B cell (primary cell): ENCODE measurements around the gene KLRC2. TPM values are rescaled to one million over a fixed set of nuclear protein-coding genes. Genes with fewer than 3 reads are reported as not detected.
"Not testable (repeated sequence)": the region's sequence is repeated elsewhere in the genome, so short reads cannot be mapped to it uniquely, and the experiment has no call there.

ENCODE experiments used
- ATAC-seq: fragments of 200-7000 bp; cut with Tn5 transposase; one replicate; pipeline ENCODE4 v1.10.0; 2021; ENCODE audit warnings: low read depth, mild to moderate bottlenecking, moderate number of reproducible peaks, moderate library complexity
- CTCF ChIA-PET: fragments of 350-600 bp; sonication (Branson Sonifier 250); formaldehyde crosslinking; loops from one replicate; lab custom pipeline; 2021; ENCODE audit warnings: antibody characterized with exemption, inconsistent platforms; lab: Charles Lee
- POLR2A ChIA-PET: fragments of 350-600 bp; sonication (Branson Sonifier 250); formaldehyde crosslinking; loops from one replicate; lab custom pipeline; 2021; ENCODE audit warnings: antibody characterized with exemption; lab: Charles Lee
- DNase-seq: peaks from one replicate; pipeline ENCODE4 v3.0.0; 2013
- H2AFZ ChIP-seq: 2 replicates; pipeline ENCODE4 v1.6.1; 2012; ENCODE audit warnings: mild to moderate bottlenecking, low read depth, low read length; ENCODE audit not compliant: insufficient read depth, poor library complexity, severe bottlenecking
- H3K27ac ChIP-seq, 2 donors: 1 replicate in 1 of 2; 2 replicates in 1 of 2; pipeline ENCODE4 v1.5.1; 2012 to 2013; ENCODE audit warnings: low read length in 2 of 2, mild to moderate bottlenecking in 2 of 2, moderate library complexity in 1 of 2
- H3K27me3 ChIP-seq, 4 experiments: fragments of 200-600 bp in 1 of 4; sonication (generic) in 1 of 4; replicated peaks in 1 of 4; 1 replicate in 2 of 4; 2 replicates in 2 of 4; pipeline versions ENCODE4 v1.6.1 to v1.7.0; 2013 to 2016; ENCODE audit warnings: low read length in 3 of 4, mild to moderate bottlenecking in 2 of 4, mixed read lengths in 1 of 4, moderate library complexity in 1 of 4; ENCODE audit not compliant: insufficient read depth in 4 of 4, control insufficient read depth in 3 of 4; ENCODE audit errors: control extremely low read depth in 1 of 4
- H3K36me3 ChIP-seq, 2 experiments: replicated peaks in 1 of 2; 1 replicate in 1 of 2; 2 replicates in 1 of 2; pipeline versions ENCODE4 v1.6.1 to v1.7.1; 2013; ENCODE audit warnings: low read length in 1 of 2; ENCODE audit not compliant: insufficient read depth in 2 of 2, control insufficient read depth in 1 of 2; ENCODE audit errors: control extremely low read depth in 1 of 2, extremely low read depth in 1 of 2
- H3K4me1 ChIP-seq, 2 donors: fragments of 200-600 bp in 1 of 2; sonication (generic) in 1 of 2; 1 replicate in 1 of 2; 2 replicates in 1 of 2; pipeline versions ENCODE4 v1.5.1 to v1.6.1; 2013 to 2017; ENCODE audit warnings: low read length in 2 of 2; ENCODE audit not compliant: control insufficient read depth in 2 of 2, insufficient read depth in 2 of 2
- H3K4me2 ChIP-seq: replicated peaks from 2 replicates; pipeline ENCODE3; 2012; ENCODE audit warnings: mild to moderate bottlenecking, low read depth, low read length; ENCODE audit not compliant: poor library complexity, severe bottlenecking
- H3K4me3 ChIP-seq, 5 experiments: fragments of 200-600 bp in 1 of 5; sonication (generic) in 1 of 5; 1 replicate in 3 of 5; 2 replicates in 2 of 5; pipeline versions ENCODE4 v1.5.1 to v1.7.0; 2011 to 2016; ENCODE audit warnings: low read length in 4 of 5, mild to moderate bottlenecking in 4 of 5, low read depth in 2 of 5, control low read depth in 1 of 5, moderate library complexity in 1 of 5; ENCODE audit not compliant: insufficient read depth in 1 of 5; ENCODE audit errors: control extremely low read depth in 1 of 5, extremely low read depth in 1 of 5
- H3K79me2 ChIP-seq: fragments of 200-600 bp; sonication (generic); one replicate; pipeline ENCODE4 v1.6.0; 2016; ENCODE audit warnings: low read length; ENCODE audit not compliant: control insufficient read depth, insufficient read depth
- H3K9ac ChIP-seq: fragments of 200-600 bp; sonication (generic); 2 replicates; pipeline ENCODE4 v1.6.1; 2017; ENCODE audit warnings: mild to moderate bottlenecking, low read length, moderate library complexity
- H3K9me3 ChIP-seq, 3 donors: one replicate each; pipeline versions ENCODE4 v1.6.1 to v1.7.1; 2013; ENCODE audit warnings: low read length in 2 of 3; ENCODE audit not compliant: control insufficient read depth in 2 of 3, insufficient read depth in 1 of 3; ENCODE audit errors: control extremely low read depth in 1 of 3
- H4K20me1 ChIP-seq: 2 replicates; pipeline ENCODE4 v1.6.0; 2012; ENCODE audit warnings: mild to moderate bottlenecking, low read length; ENCODE audit not compliant: insufficient read depth, control insufficient read depth, poor library complexity, severe bottlenecking
- H3K27ac Mint-ChIP-seq: one replicate; pipeline ENCODE4 v1.8.0; 2021; ENCODE audit warnings: mixed read lengths
- H3K27me3 Mint-ChIP-seq: one replicate; pipeline ENCODE4 v1.8.0; 2021; ENCODE audit warnings: mixed read lengths
- H3K4me1 Mint-ChIP-seq: one replicate; pipeline ENCODE4 v1.8.0; 2021; ENCODE audit warnings: mixed read lengths
- H3K4me3 Mint-ChIP-seq: one replicate; pipeline ENCODE4 v1.8.0; 2021; ENCODE audit warnings: mixed read lengths
- H3K9me3 Mint-ChIP-seq: one replicate; pipeline ENCODE4 v1.8.0; 2022; ENCODE audit warnings: mixed read lengths; ENCODE audit not compliant: insufficient read depth
- EZH2 ChIP-seq: IDR thresholded peaks from 2 replicates; pipeline ENCODE4 v1.6.1; 2012; ENCODE audit warnings: borderline replicate concordance, low read depth, mild to moderate bottlenecking, moderate library complexity, low read length; ENCODE audit not compliant: insufficient read depth, poor library complexity, severe bottlenecking
- WGBS: methylation state at CpG from one replicate; pipeline ENCODE4 v1.1.5; 2013; ENCODE audit warnings: missing lambda C conversion rate; ENCODE audit not compliant: insufficient coverage; 5-methylcytosine and 5-hydroxymethylcytosine counted together
- intact Hi-C: fragments of 100-400 bp; cut with micrococcal nuclease; formaldehyde crosslinking; loops from one replicate; pipeline ENCODE4 v1.10.0; 2022
- polyA plus RNA-seq: library from polyadenylated mRNA; depleted of rRNA; stranded (reverse); fragments of >200 nt; gene quantifications from 2 replicates; pipeline ENCODE4 v1.2.3, GENCODE V29; 2012
- total RNA-seq, 2 donors: library from RNA; stranded (reverse); fragments of 120-200 nt in 1 of 2; gene quantifications; 1 replicate in 1 of 2; 2 replicates in 1 of 2; pipeline versions ENCODE4 v1.2.3 to v1.2.4, GENCODE V29; 2013 to 2022
- TF ChIP-seq, protein P1 (sequence below): fragments of 200-600 bp; IDR thresholded peaks from one replicate; pipeline ENCODE4 v1.8.0; 2022; ENCODE audit warnings: antibody characterized with exemption, mild to moderate bottlenecking

Gene KLRC2
- total and polyA plus RNA-seq, 2 donors (not counting 1 experiment from before 2014, with no cell fraction given) = 0.21 to 0.59 TPM

GRCh38 chr12:10395390-10395998 is 40.3 kb downstream of the KLRC2 start:
- H2AFZ ChIP-seq = peak overlapping the region; percentile 5
- peaks cover 30% of the 10 kb centered on the region for H3K4me1 Mint-ChIP-seq
- ChIA-PET POLR2A (no interaction called here), CTCF (no interaction called here)
- DNase-seq = peak; percentile 82
- TF ChIP-seq, protein P1, sequence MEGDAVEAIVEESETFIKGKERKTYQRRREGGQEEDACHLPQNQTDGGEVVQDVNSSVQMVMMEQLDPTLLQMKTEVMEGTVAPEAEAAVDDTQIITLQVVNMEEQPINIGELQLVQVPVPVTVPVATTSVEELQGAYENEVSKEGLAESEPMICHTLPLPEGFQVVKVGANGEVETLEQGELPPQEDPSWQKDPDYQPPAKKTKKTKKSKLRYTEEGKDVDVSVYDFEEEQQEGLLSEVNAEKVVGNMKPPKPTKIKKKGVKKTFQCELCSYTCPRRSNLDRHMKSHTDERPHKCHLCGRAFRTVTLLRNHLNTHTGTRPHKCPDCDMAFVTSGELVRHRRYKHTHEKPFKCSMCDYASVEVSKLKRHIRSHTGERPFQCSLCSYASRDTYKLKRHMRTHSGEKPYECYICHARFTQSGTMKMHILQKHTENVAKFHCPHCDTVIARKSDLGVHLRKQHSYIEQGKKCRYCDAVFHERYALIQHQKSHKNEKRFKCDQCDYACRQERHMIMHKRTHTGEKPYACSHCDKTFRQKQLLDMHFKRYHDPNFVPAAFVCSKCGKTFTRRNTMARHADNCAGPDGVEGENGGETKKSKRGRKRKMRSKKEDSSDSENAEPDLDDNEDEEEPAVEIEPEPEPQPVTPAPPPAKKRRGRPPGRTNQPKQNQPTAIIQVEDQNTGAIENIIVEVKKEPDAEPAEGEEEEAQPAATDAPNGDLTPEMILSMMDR = no peak
- TF ChIP-seq EZH2 = no peak
- H3K4me3 ChIP-seq = peak overlapping the region in 2 of 5 experiments; percentile 35 to 39
- peak; percentile 76 for ATAC-seq
- peaks cover 48 to 62% of the 10 kb centered on the region in 2 donors for H3K4me1 ChIP-seq
- no peaks in the 10 kb centered on the region for H4K20me1 ChIP-seq
- H3K9ac ChIP-seq = peak overlapping the region; percentile 30
- H3K9me3 ChIP-seq = peaks cover 0 to 3% (median 0%) of the 10 kb centered on the region in 3 donors
- peak overlapping the region; percentile 47 for H3K4me2 ChIP-seq
- no peaks in the 10 kb centered on the region for H3K79me2 ChIP-seq
- peak overlapping the region; percentile 80 for H3K27ac Mint-ChIP-seq
- peak overlapping the region; percentile 59 for H3K4me3 Mint-ChIP-seq
- intact Hi-C loops = no loop called here
- H3K36me3 ChIP-seq = no peaks in the 10 kb centered on the region
- peak overlapping the region; percentile 79 to 99 for H3K27ac ChIP-seq
- 22% methylated on average over 3 of the region's 6 CpGs for WGBS
- peaks cover 23% of the 10 kb centered on the region for H3K27me3 Mint-ChIP-seq
- H3K9me3 Mint-ChIP-seq = no peaks in the 10 kb centered on the region
- no peaks in the 10 kb centered on the region for H3K27me3 ChIP-seq

GRCh38 chr12:10394531-10395152 is 41.2 kb downstream of the KLRC2 start:
- intact Hi-C loops, H3K9me3 Mint-ChIP-seq, H3K9me3 ChIP-seq, POLR2A ChIA-PET, ATAC-seq, H3K79me2 ChIP-seq, H3K4me3 Mint-ChIP-seq, H3K4me3 ChIP-seq, H4K20me1 ChIP-seq, CTCF ChIA-PET, H3K27me3 ChIP-seq, DNase-seq, H3K36me3 ChIP-seq: not testable (repeated sequence)
- H3K4me1 ChIP-seq = peaks cover 48 to 69% of the 10 kb centered on the region in 2 donors
- peak overlapping the region; percentile 80 for H3K27ac Mint-ChIP-seq
- H3K4me1 Mint-ChIP-seq = peaks cover 36% of the 10 kb centered on the region
- H3K4me2 ChIP-seq = peak overlapping the region; percentile 47
- H3K27me3 Mint-ChIP-seq = peaks cover 17% of the 10 kb centered on the region
- peak overlapping the region; percentile 30 for H3K9ac ChIP-seq
- 82% methylated on average over 2 of the region's 11 CpGs for WGBS
- peak overlapping the region; percentile 30 for H2AFZ ChIP-seq
- H3K27ac ChIP-seq = peak overlapping the region; percentile 79 to 99
